Natural killer cell (primary cell): ENCODE results near the gene ARHGAP11A. TPM values are rescaled to one million over a fixed set of nuclear protein-coding genes. Genes with fewer than 3 reads are reported as not detected.
"Not testable (repeated sequence)": the region's sequence is repeated elsewhere in the genome, so short reads cannot be mapped to it uniquely, and the experiment has no call there.

ENCODE experiments used
- ATAC-seq, 3 donors: fragments of 150-1000 bp in 2 of 3; fragments of 200-7000 bp in 1 of 3; cut with Tn5 transposase; 1 replicate in 1 of 3; 2 replicates in 2 of 3; pipeline ENCODE4 v1.10.0; 2021; ENCODE audit warnings: mild to moderate bottlenecking in 2 of 3, moderate library complexity in 2 of 3
- DNase-seq, 2 donors: peaks; one replicate each; pipeline versions ENCODE4 v3.0.0 to v3.0.0-alpha.2; 2013 to 2021; ENCODE audit warnings: mixed read lengths in 1 of 2
- H3K27ac ChIP-seq: one replicate; pipeline ENCODE4 v1.5.1; 2013; ENCODE audit warnings: mild to moderate bottlenecking, low read length
- H3K27me3 ChIP-seq: one replicate; pipeline ENCODE4 v1.6.1; 2013; ENCODE audit warnings: low read length; ENCODE audit not compliant: control insufficient read depth, insufficient read depth
- H3K36me3 ChIP-seq: one replicate; pipeline ENCODE4 v1.6.1; 2013; ENCODE audit warnings: low read length; ENCODE audit not compliant: control insufficient read depth, insufficient read depth
- H3K4me1 ChIP-seq: one replicate; pipeline ENCODE4 v1.6.1; 2013; ENCODE audit warnings: low read length; ENCODE audit not compliant: control insufficient read depth, insufficient read depth
- H3K4me3 ChIP-seq: one replicate; pipeline ENCODE4 v1.5.1; 2013; ENCODE audit warnings: low read length
- H3K9me3 ChIP-seq: one replicate; pipeline ENCODE4 v1.6.1; 2013; ENCODE audit warnings: low read length; ENCODE audit not compliant: control insufficient read depth, insufficient read depth
- H3K27ac Mint-ChIP-seq, 2 donors: one replicate each; pipeline ENCODE4 v1.8.0; 2022; ENCODE audit warnings: mild to moderate bottlenecking in 2 of 2, mixed read lengths in 2 of 2, moderate library complexity in 1 of 2
- H3K27me3 Mint-ChIP-seq, 2 donors: one replicate each; pipeline ENCODE4 v1.8.0; 2022; ENCODE audit warnings: low read depth in 2 of 2, mixed read lengths in 2 of 2
- H3K36me3 Mint-ChIP-seq: one replicate; pipeline ENCODE4 v1.8.0; 2022; ENCODE audit warnings: mixed read lengths
- H3K4me1 Mint-ChIP-seq, 2 donors: one replicate each; pipeline ENCODE4 v1.8.0; 2022; ENCODE audit warnings: mixed read lengths in 2 of 2
- H3K4me3 Mint-ChIP-seq: one replicate; pipeline ENCODE4 v1.8.0; 2022; ENCODE audit warnings: mild to moderate bottlenecking, moderate library complexity, mixed read lengths
- H3K9me3 Mint-ChIP-seq, 2 donors: one replicate each; pipeline ENCODE4 v1.8.0; 2022; ENCODE audit warnings: mixed read lengths in 2 of 2
- WGBS: methylation state at CpG from one replicate; pipeline ENCODE4 v1.1.7; 2013; ENCODE audit warnings: missing lambda C conversion rate; ENCODE audit not compliant: insufficient coverage; 5-methylcytosine and 5-hydroxymethylcytosine counted together
- intact Hi-C: fragments of 100-400 bp; cut with micrococcal nuclease; formaldehyde crosslinking; loops from one replicate; pipeline ENCODE4 v1.14.2; 2022
- total RNA-seq, 4 donors: library from RNA; stranded (reverse); fragments of 120-200 nt in 1 of 4; gene quantifications; one replicate each; pipeline versions ENCODE4 v1.2.3 to v1.2.4, GENCODE V29; 2013 to 2022

Gene ARHGAP11A
- total RNA-seq, result 1 to 10 TPM; 1.4 to 8.1 (median 5.6) TPM
- 3.4 TPM for total RNA-seq (2013)

DNA sequence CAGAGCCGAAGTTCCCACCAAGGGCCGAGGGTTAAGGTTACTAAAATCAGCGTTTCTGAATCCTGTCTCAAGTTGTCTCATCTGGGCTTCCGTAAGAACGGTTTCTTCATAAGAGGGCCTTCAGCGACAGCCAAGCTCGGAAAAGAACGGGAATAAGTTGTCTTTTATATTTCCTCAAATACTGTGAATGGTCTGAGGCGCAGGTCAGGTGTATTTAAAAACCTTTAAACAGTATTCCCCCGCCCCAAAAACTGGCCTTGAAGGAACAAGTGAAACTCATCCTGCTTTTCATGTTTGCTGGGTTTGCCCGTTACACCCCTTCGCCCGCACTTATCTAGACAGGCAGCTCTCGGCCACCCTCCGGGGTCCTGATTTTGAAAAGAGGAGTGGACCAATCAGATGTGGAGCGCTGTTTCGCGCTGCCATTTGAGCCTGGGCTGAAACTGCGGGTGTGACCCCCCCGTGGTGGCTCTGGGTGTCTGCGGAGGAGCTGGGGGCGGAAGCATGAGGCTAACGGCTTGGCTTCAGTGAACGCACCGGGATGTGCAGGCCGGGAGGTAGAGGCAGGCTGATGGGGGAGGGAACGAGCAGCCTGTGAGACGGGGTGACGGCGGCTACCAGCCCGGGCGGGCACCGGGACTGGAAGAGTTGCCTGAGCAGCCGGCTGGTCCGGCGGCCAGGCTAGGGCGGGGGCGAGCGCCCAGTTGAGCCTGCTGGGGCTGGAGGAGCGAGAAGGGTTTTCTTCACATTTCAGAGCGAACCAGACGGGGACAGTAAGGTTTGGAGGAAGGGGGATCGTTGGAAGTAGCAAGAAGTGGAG is at the start of gene ARHGAP11A:
Gene ARHGAP11A (plus strand): TSS at position 454 of the 820 bp plus-strand sequence. CDS start 708 bp downstream, outside the sequence.
- WGBS, result under 1% methylated on average over 17 of the region's 43 CpGs
- peak; percentile 90 to 97 (median 91) for ATAC-seq
- peaks cover 19 to 28% of the 10 kb centered on the region in 2 donors for H3K4me1 Mint-ChIP-seq
- H3K27me3 ChIP-seq, H3K36me3 ChIP-seq, intact Hi-C loops, H3K9me3 ChIP-seq, H3K27me3 Mint-ChIP-seq, H3K4me1 ChIP-seq, H3K36me3 Mint-ChIP-seq, H3K9me3 Mint-ChIP-seq: not testable (repeated sequence)
- DNase-seq, result peak; percentile 74 to 90
- peak within 1 kb of the TSS; percentile 51 for H3K4me3 ChIP-seq
- H3K27ac Mint-ChIP-seq, result peak within 1 kb of the TSS; percentile 85 to 96
- peak within 1 kb of the TSS; percentile 65 for H3K27ac ChIP-seq
- peak within 1 kb of the TSS; percentile 99 for H3K4me3 Mint-ChIP-seq

GRCh38 chr15:32568988-32569387 is 46.3 kb upstream of the ARHGAP11A start:
- not testable (repeated sequence) for H3K27ac ChIP-seq

DNA sequence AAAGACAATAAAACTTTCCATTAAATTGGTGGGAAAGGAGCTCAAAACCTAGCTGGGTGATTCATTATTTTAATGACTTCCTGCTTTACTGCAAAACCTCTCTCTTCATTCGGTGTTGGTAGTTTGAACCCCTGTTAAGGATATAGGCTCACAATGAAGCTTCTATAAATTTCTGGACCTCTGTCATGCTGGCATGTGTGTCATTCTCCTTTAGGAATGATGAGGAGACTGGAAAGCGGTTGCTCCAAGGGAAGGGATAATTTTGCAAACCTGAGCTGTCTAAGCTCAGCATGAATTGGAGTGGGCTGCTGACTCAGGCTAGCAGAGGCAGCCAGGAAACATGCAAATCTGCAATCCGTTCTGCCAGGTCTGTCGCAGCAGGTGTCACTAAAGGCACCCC is 36.8 kb upstream of the ARHGAP11A start:
- DNase-seq, result peak in 1 of 2 donors; percentile 26
- H3K9me3 ChIP-seq, ATAC-seq, H3K36me3 Mint-ChIP-seq, intact Hi-C loops, H3K9me3 Mint-ChIP-seq, H3K27me3 ChIP-seq, H3K36me3 ChIP-seq, H3K4me3 ChIP-seq, H3K4me1 Mint-ChIP-seq, H3K27ac ChIP-seq, H3K4me1 ChIP-seq, H3K27me3 Mint-ChIP-seq: not testable (repeated sequence)
- Mint-ChIP-seq H3K27ac (peak overlapping the region; percentile 88 to 89), H3K4me3 (peak overlapping the region; percentile 83)
- WGBS, result no CpG with 5 or more reads among the region's 4 CpGs

More at GRCh38 chr15:32568988-32569387, 46.3 kb upstream of the ARHGAP11A start:
- H3K27ac Mint-ChIP-seq, H3K36me3 ChIP-seq, H3K9me3 Mint-ChIP-seq, H3K9me3 ChIP-seq, H3K27me3 ChIP-seq, H3K4me3 ChIP-seq, H3K4me3 Mint-ChIP-seq, H3K4me1 ChIP-seq, H3K4me1 Mint-ChIP-seq, DNase-seq, H3K27me3 Mint-ChIP-seq, intact Hi-C loops, H3K36me3 Mint-ChIP-seq, ATAC-seq: not testable (repeated sequence)
- no CpG with 5 or more reads among the region's 3 CpGs for WGBS

GRCh38 chr15:32585844-32586243 is 29.5 kb upstream of the ARHGAP11A start:
- H3K27me3 ChIP-seq, ATAC-seq, H3K4me1 ChIP-seq, H3K27ac ChIP-seq, H3K36me3 Mint-ChIP-seq, intact Hi-C loops, DNase-seq, H3K9me3 ChIP-seq, H3K4me3 ChIP-seq, H3K27me3 Mint-ChIP-seq, H3K4me1 Mint-ChIP-seq, H3K36me3 ChIP-seq, H3K9me3 Mint-ChIP-seq: not testable (repeated sequence)
- Mint-ChIP-seq H3K4me3 (peak overlapping the region; percentile 25), H3K27ac (peak overlapping the region in 1 of 2 donors; percentile 72)
- WGBS, result no CpG with 5 or more reads among the region's 4 CpGs

DNA sequence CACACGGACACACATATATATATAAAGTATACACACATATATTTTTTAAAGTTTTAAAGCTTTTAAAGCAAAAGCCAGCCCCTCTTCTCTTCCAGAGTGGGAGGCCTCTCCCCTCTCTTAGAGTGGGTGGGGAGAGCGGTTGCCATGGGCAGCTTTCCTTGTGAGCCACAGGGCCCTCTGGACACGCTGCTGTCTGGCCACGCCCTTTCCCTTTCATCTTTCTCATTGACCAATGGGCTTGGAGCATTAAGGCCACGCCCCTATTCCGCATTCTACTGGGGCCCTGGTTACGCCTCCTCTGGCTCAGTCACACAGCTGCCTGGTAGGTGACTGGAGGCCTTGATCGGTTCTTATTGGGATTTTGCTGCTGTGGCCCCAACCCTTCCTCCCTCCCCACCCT is 22.2 kb upstream of the ARHGAP11A start, which contains the start of gene GOLGA8N:
Gene GOLGA8N (plus strand): TSS at position 306 of the 400 bp plus-strand sequence.
- H3K4me3 ChIP-seq, H3K36me3 ChIP-seq, H3K4me1 ChIP-seq, ATAC-seq, H3K9me3 ChIP-seq, intact Hi-C loops, H3K36me3 Mint-ChIP-seq, DNase-seq, H3K27me3 ChIP-seq, H3K4me1 Mint-ChIP-seq, H3K27me3 Mint-ChIP-seq, H3K27ac ChIP-seq, H3K27ac Mint-ChIP-seq, H3K9me3 Mint-ChIP-seq, H3K4me3 Mint-ChIP-seq: not testable (repeated sequence)
- WGBS, result no CpG with 5 or more reads among the region's 8 CpGs

DNA sequence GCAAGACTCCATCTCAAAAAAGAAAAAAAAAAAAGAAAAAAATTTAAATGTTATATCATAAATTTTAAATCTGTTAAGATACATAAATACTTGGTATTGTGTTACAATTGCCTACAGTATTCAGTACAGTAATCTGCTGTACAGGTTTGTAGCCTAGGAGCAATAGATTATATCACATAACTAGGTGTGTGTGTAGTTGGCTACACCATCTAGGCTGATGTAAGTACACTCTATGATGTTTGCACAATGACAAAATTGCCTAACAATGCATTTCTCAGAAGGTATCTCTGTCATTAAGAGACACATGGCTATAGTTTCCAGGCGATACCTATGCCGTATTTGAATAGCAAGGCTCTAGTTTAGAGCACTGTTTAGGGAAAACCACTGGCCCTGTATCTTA is 5.8 kb upstream of the ARHGAP11A start:
- H3K27ac ChIP-seq, ATAC-seq, H3K36me3 Mint-ChIP-seq, H3K4me1 Mint-ChIP-seq, intact Hi-C loops, H3K9me3 Mint-ChIP-seq, DNase-seq, H3K4me1 ChIP-seq, H3K36me3 ChIP-seq, H3K27ac Mint-ChIP-seq, H3K4me3 Mint-ChIP-seq, H3K27me3 Mint-ChIP-seq, H3K27me3 ChIP-seq, H3K9me3 ChIP-seq, H3K4me3 ChIP-seq: not testable (repeated sequence)
- WGBS, result 100% methylated on average over 2 of the region's 2 CpGs
